ENCODE results near the gene CHMP6.

DNA sequence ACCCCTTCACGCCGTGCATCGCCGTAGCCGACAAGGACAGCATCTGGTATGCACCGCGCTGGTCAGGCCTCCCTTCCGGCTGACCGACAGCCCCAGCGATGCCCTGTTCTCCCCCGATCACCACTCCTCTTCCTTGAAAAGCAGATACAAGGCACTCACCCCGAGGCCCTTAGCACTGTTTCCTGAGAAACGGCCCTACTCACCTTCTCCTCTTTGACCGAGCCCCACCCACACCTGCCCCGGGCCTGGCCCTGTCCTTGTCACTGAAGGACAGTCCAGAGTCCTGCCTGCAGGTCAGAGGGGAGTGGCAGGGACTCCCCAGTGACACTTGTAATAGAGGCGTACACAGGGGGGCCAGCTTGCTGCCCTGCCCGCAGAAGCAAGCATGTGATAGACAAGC lies 45.9 kb upstream of the CHMP6 start:
- TF ChIP-seq SP1 (CRISPR knock-in tag; IDR thresholded peaks at IDR 0.05), result no peak
- TF ChIP-seq, protein P1, sequence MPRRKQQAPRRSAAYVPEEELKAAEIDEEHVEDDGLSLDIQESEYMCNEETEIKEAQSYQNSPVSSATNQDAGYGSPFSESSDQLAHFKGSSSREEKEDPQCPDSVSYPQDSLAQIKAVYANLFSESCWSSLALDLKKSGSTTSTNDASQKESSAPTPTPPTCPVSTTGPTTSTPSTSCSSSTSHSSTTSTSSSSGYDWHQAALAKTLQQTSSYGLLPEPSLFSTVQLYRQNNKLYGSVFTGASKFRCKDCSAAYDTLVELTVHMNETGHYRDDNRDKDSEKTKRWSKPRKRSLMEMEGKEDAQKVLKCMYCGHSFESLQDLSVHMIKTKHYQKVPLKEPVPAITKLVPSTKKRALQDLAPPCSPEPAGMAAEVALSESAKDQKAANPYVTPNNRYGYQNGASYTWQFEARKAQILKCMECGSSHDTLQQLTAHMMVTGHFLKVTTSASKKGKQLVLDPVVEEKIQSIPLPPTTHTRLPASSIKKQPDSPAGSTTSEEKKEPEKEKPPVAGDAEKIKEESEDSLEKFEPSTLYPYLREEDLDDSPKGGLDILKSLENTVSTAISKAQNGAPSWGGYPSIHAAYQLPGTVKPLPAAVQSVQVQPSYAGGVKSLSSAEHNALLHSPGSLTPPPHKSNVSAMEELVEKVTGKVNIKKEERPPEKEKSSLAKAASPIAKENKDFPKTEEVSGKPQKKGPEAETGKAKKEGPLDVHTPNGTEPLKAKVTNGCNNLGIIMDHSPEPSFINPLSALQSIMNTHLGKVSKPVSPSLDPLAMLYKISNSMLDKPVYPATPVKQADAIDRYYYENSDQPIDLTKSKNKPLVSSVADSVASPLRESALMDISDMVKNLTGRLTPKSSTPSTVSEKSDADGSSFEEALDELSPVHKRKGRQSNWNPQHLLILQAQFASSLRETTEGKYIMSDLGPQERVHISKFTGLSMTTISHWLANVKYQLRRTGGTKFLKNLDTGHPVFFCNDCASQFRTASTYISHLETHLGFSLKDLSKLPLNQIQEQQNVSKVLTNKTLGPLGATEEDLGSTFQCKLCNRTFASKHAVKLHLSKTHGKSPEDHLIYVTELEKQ (CRISPR knock-in tag; IDR thresholded peaks at IDR 0.05), result no peak
